HEK293T (cell line): ENCODE data around the gene ZBTB45.

Experiments used
- CTBP1 ChIP-seq: fragments of 450-650 bp; IDR thresholded peaks from 2 replicates; pipeline ENCODE4 v1.6.1; 2016; ENCODE audit warnings: borderline replicate concordance
- ELF4 ChIP-seq: fragments of 450-650 bp; IDR thresholded peaks from 2 replicates; pipeline ENCODE4 v1.6.1; 2017; ENCODE audit warnings: antibody characterized with exemption
- FOXA1 ChIP-seq: fragments of 450-650 bp; IDR thresholded peaks from 2 replicates; pipeline ENCODE4 v1.6.1; 2016; ENCODE audit warnings: mild to moderate bottlenecking
- FOXM1 ChIP-seq: fragments of 450-650 bp; IDR thresholded peaks from 2 replicates; pipeline ENCODE4 v1.6.1; 2017; ENCODE audit warnings: mild to moderate bottlenecking, borderline replicate concordance
- LEF1 ChIP-seq: fragments of 450-650 bp; IDR thresholded peaks from 2 replicates; pipeline ENCODE4 v1.6.1; 2017; ENCODE audit warnings: mild to moderate bottlenecking, borderline replicate concordance
- SP1 ChIP-seq: fragments of 450-650 bp; IDR thresholded peaks from 2 replicates; pipeline ENCODE4 v1.6.1; 2017
- SUZ12 ChIP-seq: fragments of 450-650 bp; IDR thresholded peaks from 2 replicates; pipeline ENCODE4 v1.6.1; 2016; ENCODE audit warnings: mild to moderate bottlenecking
- TARDBP ChIP-seq: fragments of 450-650 bp; IDR thresholded peaks from 2 replicates; pipeline ENCODE4 v1.6.1; 2016

GRCh38 chr19:58499021-58499927 is 20.3 kb downstream of the ZBTB45 start:
- peak; percentile 85 for TF ChIP-seq CTBP1
- TF ChIP-seq LEF1: no peak
- no peak for TF ChIP-seq FOXA1
- no peak for TF ChIP-seq FOXM1
- no peak; the same call in 1 of the 2 replicates for TF ChIP-seq ELF4
- no peak for TF ChIP-seq SUZ12
- no peak for TF ChIP-seq SP1
- no peak for TF ChIP-seq TARDBP
